Mononuclear cell (primary cell): Measurements from ENCODE around the gene ALDH6A1. TPM values are rescaled to one million over a fixed set of nuclear protein-coding genes. Genes with fewer than 3 reads are reported as not detected.
A peak's percentile ranks its signal among the peaks of the same experiment; 100 is the strongest.
"Not testable (repeated sequence)": the region's sequence is repeated elsewhere in the genome, so short reads cannot be mapped to it uniquely, and the experiment has no call there.

Source experiments
- H3K27me3 ChIP-seq: 2 replicates; pipeline ENCODE4 v1.6.0; 2011; ENCODE audit warnings: low read length, control low read depth; ENCODE audit not compliant: insufficient read depth
- H3K4me1 ChIP-seq: 2 replicates; pipeline ENCODE4 v1.5.1; 2011; ENCODE audit warnings: mild to moderate bottlenecking, low read length, control low read depth; ENCODE audit not compliant: insufficient read depth
- H3K4me3 ChIP-seq: 2 replicates; pipeline ENCODE4 v1.5.1; 2011; ENCODE audit warnings: mild to moderate bottlenecking, low read length, moderate library complexity
- H3K9me3 ChIP-seq: 2 replicates; pipeline ENCODE4 v1.5.1; 2011; ENCODE audit warnings: low read depth, mild to moderate bottlenecking, control low read depth, low read length
- total RNA-seq: library from RNA; depleted of rRNA; stranded (reverse); fragments of >200 nt; gene quantifications from one replicate; pipeline ENCODE4 v1.2.3, GENCODE V29; 2012

Gene ALDH6A1
- 6.6 TPM for total RNA-seq

- Histone ChIP-seq H3K4me1 (peaks cover 29% of the 10 kb centered on the region), H3K4me3 (peak within 1 kb of the TSS; percentile 69), H3K27me3 (no peaks in the 10 kb centered on the region)
These were observed at the start of gene ALDH6A1, which contains the start of gene LIN52 for GRCh38 chr14:74084277-74085046. Gene ALDH6A1, minus strand, starts transcription at chr14:74084453. Its CDS starts 59 bp downstream, at chr14:74084394. Gene LIN52, plus strand, starts transcription at chr14:74084956. Its CDS starts 19 bp downstream, at chr14:74084975.

GRCh38 chr14:74127634-74128033 is 43.4 kb upstream of the ALDH6A1 start:
- Histone ChIP-seq H3K4me1 (peaks cover 8% of the 10 kb centered on the region), H3K4me3 (no peak overlapping the region), H3K27me3 (no peaks in the 10 kb centered on the region), H3K9me3 (no peaks in the 10 kb centered on the region)

More at GRCh38 chr14:74084277-74085046, at the start of gene ALDH6A1, which contains the start of gene LIN52:
- H3K9me3 ChIP-seq, result no peaks in the 10 kb centered on the region

- H3K27me3 ChIP-seq, result no peaks in the 10 kb centered on the region
- H3K4me1 ChIP-seq, result peaks cover 8% of the 10 kb centered on the region
- H3K4me3 ChIP-seq, result no peak overlapping the region
- no peaks in the 10 kb centered on the region for H3K9me3 ChIP-seq
These were observed 42.2 kb upstream of the ALDH6A1 start for GRCh38 chr14:74126315-74127013.

GRCh38 chr14:74125487-74125886 is 41.2 kb upstream of the ALDH6A1 start:
- H3K4me1 ChIP-seq, H3K27me3 ChIP-seq, H3K9me3 ChIP-seq, H3K4me3 ChIP-seq: not testable (repeated sequence)

GRCh38 chr14:74111395-74112216 is 27.4 kb upstream of the ALDH6A1 start:
- not testable (repeated sequence) for H3K9me3 ChIP-seq, H3K4me3 ChIP-seq

GRCh38 chr14:74109369-74109768 is 25.1 kb upstream of the ALDH6A1 start:
- no peaks in the 10 kb centered on the region for H3K9me3 ChIP-seq

More at GRCh38 chr14:74111395-74112216, 27.4 kb upstream of the ALDH6A1 start:
- H3K4me1 ChIP-seq, H3K27me3 ChIP-seq: not testable (repeated sequence)

GRCh38 chr14:74105381-74105780 is 21.1 kb upstream of the ALDH6A1 start:
- Histone ChIP-seq H3K4me1 (no peaks in the 10 kb centered on the region), H3K9me3 (no peaks in the 10 kb centered on the region), H3K27me3 (no peaks in the 10 kb centered on the region), H3K4me3 (no peak overlapping the region)

More at GRCh38 chr14:74109369-74109768, 25.1 kb upstream of the ALDH6A1 start:
- Histone ChIP-seq H3K4me1 (no peaks in the 10 kb centered on the region), H3K4me3 (no peak overlapping the region), H3K27me3 (no peaks in the 10 kb centered on the region)

- Histone ChIP-seq H3K27me3 (no peaks in the 10 kb centered on the region), H3K4me3 (no peak overlapping the region), H3K9me3 (no peaks in the 10 kb centered on the region), H3K4me1 (peaks cover 22% of the 10 kb centered on the region)
These were observed 5.2 kb upstream of the ALDH6A1 start for GRCh38 chr14:74089251-74090020.

- no peaks in the 10 kb centered on the region for H3K9me3 ChIP-seq
- H3K27me3 ChIP-seq, result no peaks in the 10 kb centered on the region
- H3K4me3 ChIP-seq, result no peak overlapping the region
- peaks cover 33% of the 10 kb centered on the region for H3K4me1 ChIP-seq
These were observed 1.6 kb upstream of the ALDH6A1 start for GRCh38 chr14:74085828-74086227.

GRCh38 chr14:74085047-74085637 is 889 bp upstream of the ALDH6A1 start:
- Histone ChIP-seq H3K4me3 (peak overlapping the region; percentile 69), H3K27me3 (no peaks in the 10 kb centered on the region), H3K4me1 (peaks cover 33% of the 10 kb centered on the region), H3K9me3 (no peaks in the 10 kb centered on the region)

GRCh38 chr14:74083784-74084276 is 423 bp downstream of the ALDH6A1 start:
- Histone ChIP-seq H3K27me3 (no peaks in the 10 kb centered on the region), H3K4me1 (peaks cover 26% of the 10 kb centered on the region), H3K4me3 (peak overlapping the region; percentile 69), H3K9me3 (no peaks in the 10 kb centered on the region)

GRCh38 chr14:74083161-74083560 is 1.1 kb downstream of the ALDH6A1 start:
- H3K4me3 ChIP-seq, result no peak overlapping the region
- no peaks in the 10 kb centered on the region for H3K27me3 ChIP-seq
- peaks cover 26% of the 10 kb centered on the region for H3K4me1 ChIP-seq
- H3K9me3 ChIP-seq, result no peaks in the 10 kb centered on the region

GRCh38 chr14:74081491-74081890 is 2.8 kb downstream of the ALDH6A1 start:
- Histone ChIP-seq H3K4me3 (no peak overlapping the region), H3K27me3 (no peaks in the 10 kb centered on the region), H3K4me1 (peaks cover 25% of the 10 kb centered on the region), H3K9me3 (no peaks in the 10 kb centered on the region)
